ENCODE results near the gene TBX10. TPM values are rescaled to one million over a fixed set of nuclear protein-coding genes. Genes with fewer than 3 reads are reported as not detected.

TBX10 gene
- total and polyA plus RNA-seq, 2 of the 8 experiments (the other 6 are each of a cell fraction or from before 2014, with no cell fraction given), result 0.09 TPM; not detected in 1

DNA sequence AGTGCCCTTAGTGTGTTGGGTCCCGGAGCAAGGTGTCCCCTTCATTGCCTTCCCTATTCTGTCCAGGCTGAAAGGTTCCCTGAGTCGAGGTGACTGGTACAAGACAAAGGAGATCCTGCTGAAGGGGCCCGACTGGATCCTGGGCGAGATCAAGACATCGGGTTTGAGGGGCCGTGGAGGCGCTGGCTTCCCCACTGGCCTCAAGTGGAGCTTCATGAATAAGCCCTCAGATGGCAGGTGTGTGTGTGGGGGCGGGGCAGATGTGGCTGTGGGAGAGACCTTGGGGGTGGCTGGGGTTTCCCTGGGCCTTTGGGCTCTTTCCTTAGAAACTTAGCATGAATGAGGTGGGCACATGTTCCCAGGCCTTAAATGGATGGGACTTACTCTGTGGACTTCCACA is 31.1 kb downstream of the TBX10 start:
- POLR2A ChIA-PET (ENCODE audit: partially characterized antibody), result interaction anchor here (0.9 to 2.7 kb wide), 8 partner anchors 11 to 25 kb away, joined by 3 to 17 read pairs (median 4); partner anchors contain the start of gene GSTP1

More for the DNA sequence above, 31.1 kb downstream of the TBX10 start:
- Histone ChIP-seq H2BK15ac (ENCODE audit: low read length) (no peak overlapping the region), H3K79me2 (ENCODE audit: control insufficient read depth in 1 of 2, insufficient read depth in 2 of 2, low read length in 2 of 2) (peaks cover 0 to 8% of the 10 kb centered on the region in 2 experiments; a peak in 1 of 4 replicates), H4K91ac (replicated peaks; ENCODE audit: insufficient read length, low read length) (no peak overlapping the region), H4K5ac (ENCODE audit: insufficient read length, low read depth, low read length) (no peak overlapping the region), H3K9ac (replicated peaks in 1 of 4; ENCODE audit: extremely low read depth in 1 of 4, low read depth in 3 of 4, low read length in 3 of 4) (no peak overlapping the region), H3K27me3 (replicated peaks in 1 of 4; ENCODE audit: control insufficient read depth in 3 of 4, extremely low read depth in 1 of 4, insufficient read depth in 3 of 4, low read length in 3 of 4) (peaks cover 0 to 4% (median 0%) of the 10 kb centered on the region in 4 experiments; a peak in 2 of 7 replicates), H2BK120ac (replicated peaks; ENCODE audit: low read depth, low read length) (no peak overlapping the region), H3K4ac (replicated peaks; ENCODE audit: insufficient read length, low read depth, low read length) (no peak overlapping the region), H3K23me2 (ENCODE audit: low read depth, low read length) (peaks cover 9% of the 10 kb centered on the region; the same call in 1 of the 2 replicates), H3K23ac (ENCODE audit: insufficient read length) (no peak overlapping the region), H2AK5ac (ENCODE audit: low read depth, low read length) (no peak overlapping the region), H4K20me1 (replicated peaks in 1 of 2; ENCODE audit: control insufficient read depth in 1 of 2, insufficient read depth in 2 of 2, low read length in 2 of 2) (peaks cover 0 to 4% of the 10 kb centered on the region in 2 experiments), H3K18ac (ENCODE audit: extremely low read depth, low read length) (no peak overlapping the region), H2BK20ac (ENCODE audit: low read length) (no peak overlapping the region), H3K14ac (ENCODE audit: insufficient read length) (no peak overlapping the region), H3K36me3 (ENCODE audit: control insufficient read depth in 2 of 4, insufficient read depth in 4 of 4, low read length in 3 of 4) (peaks cover 5 to 19% (median 12%) of the 10 kb centered on the region in 4 experiments; a peak in 7 of 8 replicates), H3K4me3 (ENCODE audit: extremely low read depth in 1 of 4, insufficient read depth in 2 of 4, low read depth in 3 of 4, low read length in 4 of 4) (no peak overlapping the region), H3K4me1 (replicated peaks in 1 of 4; ENCODE audit: control insufficient read depth in 3 of 4, insufficient read depth in 4 of 4, low read length in 3 of 4) (peaks cover 5 to 25% (median 16%) of the 10 kb centered on the region in 4 experiments), H2BK12ac (ENCODE audit: low read depth, low read length) (no peak overlapping the region), H3K4me2 (ENCODE audit: insufficient read depth in 1 of 2, low read depth in 2 of 2, low read length in 2 of 2) (no peak overlapping the region), H2AFZ (ENCODE audit: low read length) (no peak overlapping the region), H3K27ac (ENCODE audit: low read depth, low read length) (no peak overlapping the region), H4K8ac (ENCODE audit: extremely low read depth, insufficient read depth, low read length) (no peak overlapping the region), H2BK5ac (ENCODE audit: low read depth, low read length) (no peak overlapping the region), H3K56ac (replicated peaks; ENCODE audit: insufficient read length, low read depth, low read length) (no peak overlapping the region), H3K79me1 (ENCODE audit: low read depth, low read length) (no peaks in the 10 kb centered on the region), H3K9me3 (ENCODE audit: insufficient read depth in 2 of 2, low read depth in 1 of 2, low read length in 1 of 2) (no peaks in the 10 kb centered on the region)
- CTCF ChIA-PET (ENCODE audit: partially characterized antibody), result interaction anchor here (0.6 to 1.9 kb wide), 10 partner anchors 8 to 159 kb away, joined by 3 to 7 read pairs (median 4); no protein-coding TSS in a partner anchor
- FAIRE-seq (no peak), DNase-seq (ENCODE audit: low read depth in 1 of 2, low spot score in 2 of 2) (no peak)
- TF ChIP-seq SP1 (IDR thresholded peaks at IDR 0.05; ENCODE audit: low read depth, low read length) (no peak), GABPA (IDR thresholded peaks at IDR 0.05; ENCODE audit: borderline replicate concordance, insufficient read depth, low read length) (no peak), PHF8 (conservative IDR thresholded peaks at IDR 0.05; ENCODE audit: low read depth, low read length) (no peak), SIN3A (conservative IDR thresholded peaks at IDR 0.05 in 1 of 2, IDR thresholded peaks at IDR 0.05 in 1 of 2; ENCODE audit: low read depth in 1 of 2, low read length in 2 of 2) (no peak), CHD2 (IDR thresholded peaks at IDR 0.05; ENCODE audit: low read length) (no peak), SIX5 (IDR thresholded peaks at IDR 0.05; ENCODE audit: low read depth, low read length) (no peak), CHD1 (IDR thresholded peaks at IDR 0.05; ENCODE audit: low read depth, low read length) (no peak), ZNF274 (IDR thresholded peaks at IDR 0.05; ENCODE audit: borderline replicate concordance, extremely low read depth, low read length) (no peak), TBP (IDR thresholded peaks at IDR 0.05; ENCODE audit: low read depth, low read length) (no peak), RFX5 (IDR thresholded peaks at IDR 0.05; ENCODE audit: borderline replicate concordance, low read depth, low read length) (no peak), SRF (IDR thresholded peaks at IDR 0.05; ENCODE audit: low read depth, low read length) (no peak), NRF1 (IDR thresholded peaks at IDR 0.05; ENCODE audit: low read depth, low read length) (no peak), MAFK (IDR thresholded peaks at IDR 0.05; ENCODE audit: low read depth, low read length) (no peak)
- WGBS, 2 experiments (ENCODE audit: extremely low coverage in 1 of 2, insufficient coverage in 1 of 2, insufficient read length in 1 of 2, insufficient replicate concordance in 2 of 2, low coverage in 1 of 2, low lambda C conversion rate in 2 of 2, missing lambda C conversion rate in 1 of 2), result 92% methylated on average over 8 of the region's 8 CpGs; no CpG with 5 or more reads in 1 of the 2 experiments
